Measurements from ENCODE around the gene NLRX1. TPM values are rescaled to one million over a fixed set of nuclear protein-coding genes. Genes with fewer than 3 reads are reported as not detected.
"Not testable (repeated sequence)": the region's sequence is repeated elsewhere in the genome, so short reads cannot be mapped to it uniquely, and the experiment has no call there.

NLRX1 gene
- total RNA-seq, 3 donors from 2014 or later (not counting 1 experiment from before 2014, with no cell fraction given): 12.4 to 16.4 (median 13.8) TPM

- H3K36me3 Mint-ChIP-seq: no peaks in the 10 kb centered on the region
- H3K9me3 Mint-ChIP-seq: no peaks in the 10 kb centered on the region
- no peak overlapping the region for H3K27ac Mint-ChIP-seq
- Histone ChIP-seq H3K4me3 (ENCODE audit: low read length) (no peak overlapping the region), H3K27ac (ENCODE audit: low read length) (no peak overlapping the region), H3K4me1 (ENCODE audit: control insufficient read depth, insufficient read depth, low read length) (no peaks in the 10 kb centered on the region), H3K27me3 (ENCODE audit: control insufficient read depth, insufficient read depth, low read length) (no peaks in the 10 kb centered on the region), H3K9me3 (ENCODE audit: control insufficient read depth, insufficient read depth, low read length) (no peaks in the 10 kb centered on the region), H3K36me3 (ENCODE audit: control insufficient read depth, insufficient read depth, low read length) (no peaks in the 10 kb centered on the region)
- H3K27me3 Mint-ChIP-seq (ENCODE audit: low read depth in 2 of 2): peaks cover 7 to 8% of the 10 kb centered on the region in 2 donors
- H3K4me1 Mint-ChIP-seq: peaks cover 0 to 9% of the 10 kb centered on the region in 2 donors
- H3K4me3 Mint-ChIP-seq: no peak overlapping the region
- WGBS (ENCODE audit: insufficient coverage): 55% methylated on average over 4 of the region's 5 CpGs
- intact Hi-C loops (cut with micrococcal nuclease): loop anchor here (1.0 to 10.0 kb wide), 2 partner anchors 29 to 142 kb away; partner anchors contain the start of genes HYOU1 and NLRX1
- DNase-seq (peak; percentile 36 to 91), ATAC-seq (peak; percentile 89 to 98 (median 96))
- TF ChIP-seq CTCF (IDR thresholded peaks at IDR 0.05): peak; percentile 76
These were observed 28.4 kb downstream of the NLRX1 start for GRCh38 chr11:119196833-119197483.

- Mint-ChIP-seq H3K4me3 (no peak overlapping the region), H3K36me3 (no peaks in the 10 kb centered on the region), H3K27me3 (ENCODE audit: low read depth in 2 of 2) (peaks cover 7 to 8% of the 10 kb centered on the region in 2 donors), H3K27ac (no peak overlapping the region), H3K9me3 (no peaks in the 10 kb centered on the region), H3K4me1 (peaks cover 0 to 9% of the 10 kb centered on the region in 2 donors)
- Histone ChIP-seq H3K27ac (ENCODE audit: low read length) (no peak overlapping the region), H3K4me1 (ENCODE audit: control insufficient read depth, insufficient read depth, low read length) (no peaks in the 10 kb centered on the region), H3K27me3 (ENCODE audit: control insufficient read depth, insufficient read depth, low read length) (no peaks in the 10 kb centered on the region), H3K4me3 (ENCODE audit: low read length) (no peak overlapping the region), H3K9me3 (ENCODE audit: control insufficient read depth, insufficient read depth, low read length) (no peaks in the 10 kb centered on the region), H3K36me3 (ENCODE audit: control insufficient read depth, insufficient read depth, low read length) (no peaks in the 10 kb centered on the region)
- no peak for TF ChIP-seq CTCF (IDR thresholded peaks at IDR 0.05)
- ATAC-seq (no peak), DNase-seq (no peak)
- 95% methylated on average over 5 of the region's 6 CpGs for WGBS (ENCODE audit: insufficient coverage)
- intact Hi-C loops (cut with micrococcal nuclease): loop anchor here (10.0 kb wide), 1 partner anchor 144 kb away; the partner anchor contains the start of gene HYOU1
These were observed 30.4 kb downstream of the NLRX1 start for GRCh38 chr11:119198925-119199324.

- H3K4me3 Mint-ChIP-seq; H3K27ac Mint-ChIP-seq; intact Hi-C loops (cut with micrococcal nuclease); H3K27me3 Mint-ChIP-seq (ENCODE audit: low read depth in 2 of 2); DNase-seq; ATAC-seq; H3K36me3 Mint-ChIP-seq; H3K4me1 ChIP-seq (ENCODE audit: control insufficient read depth, insufficient read depth, low read length); H3K4me3 ChIP-seq (ENCODE audit: low read length); H3K9me3 Mint-ChIP-seq; H3K9me3 ChIP-seq (ENCODE audit: control insufficient read depth, insufficient read depth, low read length); H3K27ac ChIP-seq (ENCODE audit: low read length); H3K27me3 ChIP-seq (ENCODE audit: control insufficient read depth, insufficient read depth, low read length); H3K36me3 ChIP-seq (ENCODE audit: control insufficient read depth, insufficient read depth, low read length): not testable (repeated sequence)
- peaks cover 0 to 15% of the 10 kb centered on the region in 2 donors for H3K4me1 Mint-ChIP-seq
- WGBS (ENCODE audit: insufficient coverage): 87% methylated on average over 3 of the region's 5 CpGs
These were observed 32.7 kb downstream of the NLRX1 start for GRCh38 chr11:119201236-119201635.

GRCh38 chr11:119202554-119202953 is 34.0 kb downstream of the NLRX1 start:
- Mint-ChIP-seq H3K36me3 (no peaks in the 10 kb centered on the region), H3K27me3 (ENCODE audit: low read depth in 2 of 2) (no peaks in the 10 kb centered on the region), H3K27ac (no peak overlapping the region), H3K4me3 (no peak overlapping the region), H3K9me3 (no peaks in the 10 kb centered on the region), H3K4me1 (peaks cover 9 to 17% of the 10 kb centered on the region in 2 donors)
- DNase-seq: no peak
- intact Hi-C loops (cut with micrococcal nuclease): no loop called here
- no peaks in the 10 kb centered on the region for H3K27me3 ChIP-seq (ENCODE audit: control insufficient read depth, insufficient read depth, low read length)
- ATAC-seq: no peak
- no peak for TF ChIP-seq CTCF (IDR thresholded peaks at IDR 0.05)
- no peak overlapping the region for H3K4me3 ChIP-seq (ENCODE audit: low read length)
- H3K4me1 ChIP-seq (ENCODE audit: control insufficient read depth, insufficient read depth, low read length): peaks cover 12% of the 10 kb centered on the region
- 95% methylated on average over 3 of the region's 7 CpGs for WGBS (ENCODE audit: insufficient coverage)
- H3K36me3 ChIP-seq (ENCODE audit: control insufficient read depth, insufficient read depth, low read length): no peaks in the 10 kb centered on the region
- no peak overlapping the region for H3K27ac ChIP-seq (ENCODE audit: low read length)
- no peaks in the 10 kb centered on the region for H3K9me3 ChIP-seq (ENCODE audit: control insufficient read depth, insufficient read depth, low read length)
